Uterus (tissue), 2 donors: Measurements from ENCODE around the gene KRT84.

ENCODE experiments used
- CTCF ChIP-seq, 4 experiments: fragments of 200-600 bp in 2 of 4; fragments of 450-650 bp in 2 of 4; sonication (generic) in 2 of 4; IDR thresholded peaks; one replicate each; pipeline ENCODE4 v1.5.1; 2016 to 2019; ENCODE audit warnings: antibody characterized with exemption in 4 of 4, mild to moderate bottlenecking in 2 of 4, moderate library complexity in 1 of 4
- POLR2A ChIP-seq, 2 donors: fragments of 450-650 bp; IDR thresholded peaks; one replicate each; pipeline ENCODE4 v1.6.1; 2016; ENCODE audit warnings: antibody characterized with exemption in 2 of 2, mild to moderate bottlenecking in 1 of 2, moderate library complexity in 1 of 2

DNA sequence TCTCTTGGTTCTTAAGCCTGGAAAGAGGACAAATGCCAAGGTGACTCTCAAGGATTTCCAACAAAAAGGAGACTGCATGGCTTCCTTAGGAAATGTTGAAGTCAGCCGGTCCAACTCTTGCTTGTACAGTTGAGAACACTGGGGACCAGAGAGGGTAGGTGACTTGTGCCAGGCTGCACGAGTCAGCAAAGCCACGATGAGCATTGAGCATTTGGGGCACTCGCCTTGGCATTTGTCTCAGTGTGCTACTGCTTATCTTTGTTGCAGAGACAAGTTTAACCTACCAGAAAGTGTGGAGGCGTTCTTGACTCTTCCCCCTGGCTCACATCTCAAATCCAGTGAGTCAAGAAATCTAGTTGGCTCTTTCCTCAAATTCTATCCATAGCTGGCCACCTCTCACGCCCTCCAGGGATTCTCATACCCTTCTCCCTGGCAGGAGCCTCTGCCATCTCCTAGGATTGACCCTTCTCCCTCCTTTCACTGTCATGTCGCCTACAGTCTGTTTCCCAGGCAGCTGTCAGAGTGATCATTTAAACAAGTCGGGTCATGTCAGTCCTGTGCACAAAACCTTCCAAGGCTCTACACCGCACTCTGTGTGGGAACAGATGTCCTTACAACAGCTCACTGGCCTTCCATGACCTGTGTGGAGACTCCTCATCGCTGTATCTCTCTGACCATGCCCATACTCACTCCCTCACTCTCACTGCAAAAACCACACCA is 47.1 kb downstream of the KRT84 start:
- TF ChIP-seq CTCF (IDR thresholded peaks at IDR 0.05) = no peak
- no peak for TF ChIP-seq POLR2A (IDR thresholded peaks at IDR 0.05)
